ENCODE data around the gene PRKD1. TPM values are rescaled to one million over a fixed set of nuclear protein-coding genes. Genes with fewer than 3 reads are reported as not detected.

PRKD1 gene
- total RNA-seq, 3 donors from 2014 or later (not counting 1 experiment from before 2014, with no cell fraction given) = not detected

DNA sequence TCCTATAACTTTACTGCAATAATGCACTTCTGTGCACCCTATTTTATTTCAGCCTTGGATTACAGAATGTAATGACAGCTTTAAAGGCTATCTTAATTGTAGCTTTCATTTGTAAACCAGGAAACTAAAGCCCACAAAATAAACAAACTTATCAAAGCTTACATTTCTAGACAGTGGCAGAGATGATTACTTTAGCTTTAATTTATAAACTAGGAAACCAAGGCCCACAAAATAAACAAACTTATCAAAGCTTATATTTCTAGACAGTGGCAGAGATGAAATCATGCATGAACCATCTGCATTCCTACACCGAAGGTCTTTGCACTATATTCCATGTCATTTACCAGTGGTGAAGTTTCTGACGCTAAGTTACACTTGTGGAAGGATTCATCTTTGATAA is 74.4 kb downstream of the PRKD1 start:
- peaks cover 13% of the 10 kb centered on the region for H3K36me3 Mint-ChIP-seq

DNA sequence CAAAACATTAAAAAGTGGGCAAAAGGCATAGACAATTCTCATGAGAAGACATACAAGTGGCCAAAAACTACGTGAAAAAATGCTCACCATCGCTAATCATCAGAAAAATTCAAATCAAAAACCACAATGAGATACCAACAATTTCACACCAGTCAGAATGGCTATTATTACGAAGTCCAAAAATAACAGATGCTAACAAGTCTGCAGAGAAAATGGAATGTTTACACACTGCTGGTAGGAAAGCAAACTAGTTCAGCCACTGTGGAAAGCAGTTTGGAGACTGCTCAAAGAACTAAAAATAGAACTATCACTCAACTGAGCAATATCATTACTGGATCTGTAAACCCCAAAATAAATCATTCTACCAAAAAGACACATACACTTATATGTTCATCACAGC is 76.2 kb downstream of the PRKD1 start:
- Mint-ChIP-seq H3K27me3 (ENCODE audit: low read depth in 2 of 2) (no peaks in the 10 kb centered on the region), H3K27ac (no peak overlapping the region), H3K4me3 (no peak overlapping the region), H3K36me3 (peaks cover 13% of the 10 kb centered on the region), H3K9me3 (peaks cover 26 to 39% of the 10 kb centered on the region in 2 donors), H3K4me1 (no peaks in the 10 kb centered on the region)
- Histone ChIP-seq H3K27ac (ENCODE audit: low read length) (no peak overlapping the region), H3K27me3 (ENCODE audit: control insufficient read depth, insufficient read depth, low read length) (no peaks in the 10 kb centered on the region), H3K9me3 (ENCODE audit: control insufficient read depth, insufficient read depth, low read length) (peaks cover 8% of the 10 kb centered on the region), H3K4me1 (ENCODE audit: control insufficient read depth, insufficient read depth, low read length) (no peaks in the 10 kb centered on the region), H3K4me3 (ENCODE audit: low read length) (no peak overlapping the region), H3K36me3 (ENCODE audit: control insufficient read depth, insufficient read depth, low read length) (no peaks in the 10 kb centered on the region)
- no peak for TF ChIP-seq CTCF (IDR thresholded peaks at IDR 0.05)
- WGBS (ENCODE audit: insufficient coverage) = 75% methylated on average over 3 of the region's 3 CpGs
- ATAC-seq = no peak
- intact Hi-C loops (cut with micrococcal nuclease) = no loop called here
- no peak for DNase-seq

More for the DNA sequence above, 74.4 kb downstream of the PRKD1 start:
- TF ChIP-seq CTCF (IDR thresholded peaks at IDR 0.05) = no peak
- Histone ChIP-seq H3K4me1 (ENCODE audit: control insufficient read depth, insufficient read depth, low read length) (no peaks in the 10 kb centered on the region), H3K36me3 (ENCODE audit: control insufficient read depth, insufficient read depth, low read length) (no peaks in the 10 kb centered on the region), H3K9me3 (ENCODE audit: control insufficient read depth, insufficient read depth, low read length) (peaks cover 8% of the 10 kb centered on the region), H3K27ac (ENCODE audit: low read length) (no peak overlapping the region), H3K27me3 (ENCODE audit: control insufficient read depth, insufficient read depth, low read length) (no peaks in the 10 kb centered on the region), H3K4me3 (ENCODE audit: low read length) (no peak overlapping the region)
- 86% methylated on average over 1 of the region's 2 CpGs for WGBS (ENCODE audit: insufficient coverage)
- ATAC-seq (no peak), DNase-seq (no peak)
- intact Hi-C loops (cut with micrococcal nuclease) = no loop called here
- no peaks in the 10 kb centered on the region for H3K4me1 Mint-ChIP-seq
- no peaks in the 10 kb centered on the region for H3K27me3 Mint-ChIP-seq (ENCODE audit: low read depth in 2 of 2)
- H3K4me3 Mint-ChIP-seq = no peak overlapping the region
- peaks cover 23 to 36% of the 10 kb centered on the region in 2 donors for H3K9me3 Mint-ChIP-seq
- H3K27ac Mint-ChIP-seq = no peak overlapping the region

GRCh38 chr14:29847056-29847380 is 80.6 kb downstream of the PRKD1 start:
- Mint-ChIP-seq H3K4me3 (no peak overlapping the region), H3K9me3 (peaks cover 26 to 44% of the 10 kb centered on the region in 2 donors), H3K27me3 (ENCODE audit: low read depth in 2 of 2) (no peaks in the 10 kb centered on the region), H3K4me1 (no peaks in the 10 kb centered on the region), H3K27ac (no peak overlapping the region), H3K36me3 (peaks cover 13% of the 10 kb centered on the region)
- H3K36me3 ChIP-seq (ENCODE audit: control insufficient read depth, insufficient read depth, low read length) = no peaks in the 10 kb centered on the region
- no peaks in the 10 kb centered on the region for H3K9me3 ChIP-seq (ENCODE audit: control insufficient read depth, insufficient read depth, low read length)
- no peaks in the 10 kb centered on the region for H3K4me1 ChIP-seq (ENCODE audit: control insufficient read depth, insufficient read depth, low read length)
- TF ChIP-seq CTCF (IDR thresholded peaks at IDR 0.05) = no peak
- H3K4me3 ChIP-seq (ENCODE audit: low read length) = no peak overlapping the region
- intact Hi-C loops (cut with micrococcal nuclease) = no loop called here
- H3K27me3 ChIP-seq (ENCODE audit: control insufficient read depth, insufficient read depth, low read length) = no peaks in the 10 kb centered on the region
- ATAC-seq (no peak), DNase-seq (no peak)
- H3K27ac ChIP-seq (ENCODE audit: low read length) = no peak overlapping the region

GRCh38 chr14:29846339-29847055 is 81.2 kb downstream of the PRKD1 start:
- no peaks in the 10 kb centered on the region for H3K36me3 ChIP-seq (ENCODE audit: control insufficient read depth, insufficient read depth, low read length)
- intact Hi-C loops (cut with micrococcal nuclease) = no loop called here
- H3K9me3 ChIP-seq (ENCODE audit: control insufficient read depth, insufficient read depth, low read length) = no peaks in the 10 kb centered on the region
- no peaks in the 10 kb centered on the region for H3K4me1 ChIP-seq (ENCODE audit: control insufficient read depth, insufficient read depth, low read length)
- no peak for TF ChIP-seq CTCF (IDR thresholded peaks at IDR 0.05)
- Mint-ChIP-seq H3K4me3 (no peak overlapping the region), H3K9me3 (peaks cover 22 to 40% of the 10 kb centered on the region in 2 donors), H3K27ac (no peak overlapping the region), H3K36me3 (peaks cover 13% of the 10 kb centered on the region), H3K27me3 (ENCODE audit: low read depth in 2 of 2) (no peaks in the 10 kb centered on the region), H3K4me1 (no peaks in the 10 kb centered on the region)
- no peaks in the 10 kb centered on the region for H3K27me3 ChIP-seq (ENCODE audit: control insufficient read depth, insufficient read depth, low read length)
- DNase-seq = no peak
- ATAC-seq = no peak
- WGBS (ENCODE audit: insufficient coverage) = 80% methylated on average over 2 of the region's 2 CpGs
- H3K27ac ChIP-seq (ENCODE audit: low read length) = no peak overlapping the region
- no peak overlapping the region for H3K4me3 ChIP-seq (ENCODE audit: low read length)
